BE2C (cell line): Measurements from ENCODE around the gene COPS2. TPM values are rescaled to one million over a fixed set of nuclear protein-coding genes. Genes with fewer than 3 reads are reported as not detected.

Experiments
- DNase-seq: peaks from one replicate; pipeline ENCODE4 v3.0.0-alpha.2; 2020
- H3K27me3 ChIP-seq: fragments of 250-450 bp; sonication (Bioruptor Pico); 2 replicates; pipeline ENCODE4 v1.5.1; 2020; ENCODE audit warnings: mild to moderate bottlenecking
- H3K36me3 ChIP-seq: fragments of 250-450 bp; sonication (Bioruptor Pico); 2 replicates; pipeline ENCODE4 v1.5.1; 2020; ENCODE audit warnings: mild to moderate bottlenecking
- H3K4me1 ChIP-seq: fragments of 250-450 bp; sonication (Bioruptor Pico); 2 replicates; pipeline ENCODE4 v1.5.1; 2020
- H3K4me3 ChIP-seq: 2 replicates; pipeline ENCODE4 v1.5.1; 2011; ENCODE audit warnings: low read depth, low read length
- H3K9me3 ChIP-seq: fragments of 250-450 bp; sonication (Bioruptor Pico); 2 replicates; pipeline ENCODE4 v1.5.1; 2020
- CTCF ChIP-seq: IDR thresholded peaks from 2 replicates; pipeline ENCODE4 v1.5.1; 2012; ENCODE audit warnings: mild to moderate bottlenecking, low read depth, low read length
- polyA plus RNA-seq: library from polyadenylated mRNA; unstranded; fragments of >200 nt; gene quantifications from one replicate; pipeline ENCODE4 v1.2.1, GENCODE V29; 2012; ENCODE audit warnings: low read depth, missing spikeins; ENCODE audit not compliant: insufficient read length, insufficient read depth

Gene COPS2
- 42.1 TPM for polyA plus RNA-seq

DNA sequence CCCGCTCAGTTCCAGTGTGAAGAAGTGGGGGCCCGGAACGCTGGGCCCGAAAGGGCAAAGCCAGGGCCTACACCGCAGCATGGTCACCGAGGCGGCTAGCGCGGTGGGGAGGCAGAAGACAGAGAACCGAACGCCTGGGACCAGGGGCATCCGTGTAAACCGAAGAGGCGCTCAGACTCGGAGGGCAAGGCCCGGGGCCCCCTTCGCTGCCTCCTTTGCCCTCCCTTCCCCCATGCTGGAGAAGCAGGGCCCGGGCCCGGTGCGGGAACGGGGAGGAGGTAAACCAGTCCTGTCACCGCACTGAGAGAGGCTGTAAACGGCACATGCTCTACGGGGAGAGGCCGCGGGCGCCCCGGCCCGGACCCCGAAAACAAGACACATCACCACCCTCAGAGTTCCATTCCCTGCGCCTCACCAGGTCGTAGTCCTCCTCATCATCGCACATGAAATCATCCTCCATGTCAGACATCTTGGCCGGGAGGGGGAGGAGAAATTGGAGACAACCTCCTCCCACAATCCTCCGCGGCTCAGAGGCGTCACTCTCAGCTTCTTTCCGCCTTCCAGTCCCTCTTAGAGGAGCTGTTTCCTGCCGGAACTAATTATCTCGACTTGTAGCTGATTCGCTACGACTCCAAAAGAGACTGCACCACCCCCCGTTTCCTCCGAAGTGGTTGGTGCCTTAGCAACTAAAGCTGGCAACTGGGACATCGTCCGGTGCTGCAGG lies at the start of gene COPS2:
TSS of gene COPS2 (minus strand) at position 490 of the 724 bp plus-strand sequence. CDS start at position 469, 21 bp downstream.
- Histone ChIP-seq H3K9me3 (no peaks in the 10 kb centered on the region), H3K4me1 (no peaks in the 10 kb centered on the region), H3K27me3 (no peaks in the 10 kb centered on the region), H3K4me3 (peak within 1 kb of the TSS; percentile 85), H3K36me3 (peaks cover 6% of the 10 kb centered on the region)
- TF ChIP-seq CTCF, result 0 out of 2 replicates have a peak, but pooled peaks have one; percentile 4
- DNase-seq, result peak; percentile 93

GRCh38 chr15:49200347-49200746 lies 44.9 kb upstream of the COPS2 start:
- H3K4me1 ChIP-seq, result peaks cover 8% of the 10 kb centered on the region
- H3K36me3 ChIP-seq, result no peaks in the 10 kb centered on the region; the same call in 1 of the 2 replicates
- H3K9me3 ChIP-seq, result no peaks in the 10 kb centered on the region
- no peak overlapping the region for H3K4me3 ChIP-seq
- no peak for DNase-seq
- no peaks in the 10 kb centered on the region; the same call in 1 of the 2 replicates for H3K27me3 ChIP-seq
- no peak for TF ChIP-seq CTCF

GRCh38 chr15:49199666-49200065 lies 44.3 kb upstream of the COPS2 start:
- H3K36me3 ChIP-seq, result no peaks in the 10 kb centered on the region; the same call in 1 of the 2 replicates
- TF ChIP-seq CTCF, result no peak
- peaks cover 8% of the 10 kb centered on the region for H3K4me1 ChIP-seq
- DNase-seq, result no peak
- no peaks in the 10 kb centered on the region; the same call in 1 of the 2 replicates for H3K27me3 ChIP-seq
- H3K9me3 ChIP-seq, result no peaks in the 10 kb centered on the region
- no peak overlapping the region for H3K4me3 ChIP-seq

DNA sequence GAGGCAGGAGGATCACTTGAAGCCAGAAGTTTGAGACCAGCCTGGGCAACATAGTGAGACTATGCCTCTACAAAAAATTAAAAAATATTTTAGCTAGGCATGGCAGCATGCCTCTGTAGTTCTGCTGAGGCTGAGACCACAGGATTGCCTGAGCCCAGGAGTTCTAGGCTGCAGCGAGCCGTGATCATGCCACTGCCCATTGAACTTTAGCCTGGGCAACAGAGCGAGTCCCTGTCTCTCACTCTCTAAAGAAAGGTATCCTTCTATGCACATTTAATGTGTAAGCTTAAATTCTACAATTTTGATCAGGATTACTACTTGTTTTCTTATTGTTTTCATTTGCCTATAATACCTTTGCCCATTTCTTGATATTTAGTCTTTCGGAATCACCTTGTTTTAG lies 41.5 kb upstream of the COPS2 start:
- Histone ChIP-seq H3K4me1 (peaks cover 8% of the 10 kb centered on the region), H3K4me3 (no peak overlapping the region), H3K9me3 (no peaks in the 10 kb centered on the region), H3K27me3 (no peaks in the 10 kb centered on the region; the same call in 1 of the 2 replicates), H3K36me3 (no peaks in the 10 kb centered on the region)
- TF ChIP-seq CTCF, result no peak
- DNase-seq, result no peak

DNA sequence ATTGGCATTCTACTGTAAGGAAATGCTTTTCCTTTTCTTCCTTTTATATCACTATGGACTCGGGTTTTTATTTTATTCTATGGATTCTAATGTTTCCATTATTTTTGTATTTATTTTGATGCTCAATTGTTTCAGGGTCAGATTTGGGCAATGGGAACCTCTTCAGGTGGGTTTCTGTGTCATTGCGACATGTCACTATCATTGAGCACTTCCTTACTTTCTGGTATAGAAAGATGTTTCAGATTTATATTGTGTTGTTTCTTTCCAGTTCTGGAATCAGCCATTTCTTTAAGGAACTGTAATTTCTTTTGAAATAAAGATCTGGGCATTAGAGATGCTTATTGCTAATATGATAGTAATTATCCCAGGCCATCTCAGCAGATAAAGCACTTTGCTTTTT lies 36.5 kb upstream of the COPS2 start:
- no peak for DNase-seq
- no peaks in the 10 kb centered on the region for H3K9me3 ChIP-seq

More for the DNA sequence above, 36.5 kb upstream of the COPS2 start:
- Histone ChIP-seq H3K36me3 (no peaks in the 10 kb centered on the region), H3K27me3 (no peaks in the 10 kb centered on the region; the same call in 1 of the 2 replicates), H3K4me3 (no peak overlapping the region), H3K4me1 (no peaks in the 10 kb centered on the region; the same call in 1 of the 2 replicates)
- TF ChIP-seq CTCF, result no peak
